ENCODE data around the gene APOBEC3C. TPM values are rescaled to one million over a fixed set of nuclear protein-coding genes. Genes with fewer than 3 reads are reported as not detected.
"Not testable (repeated sequence)": the region's sequence is repeated elsewhere in the genome, so short reads cannot be mapped to it uniquely, and the experiment has no call there.

The APOBEC3C gene
- total RNA-seq, 4 donors from 2014 or later = 3.6 to 48.2 (median 6.7) TPM

GRCh38 chr22:39026509-39027150 lies 12.6 kb downstream of the APOBEC3C start:
- TF ChIP-seq, protein P1, sequence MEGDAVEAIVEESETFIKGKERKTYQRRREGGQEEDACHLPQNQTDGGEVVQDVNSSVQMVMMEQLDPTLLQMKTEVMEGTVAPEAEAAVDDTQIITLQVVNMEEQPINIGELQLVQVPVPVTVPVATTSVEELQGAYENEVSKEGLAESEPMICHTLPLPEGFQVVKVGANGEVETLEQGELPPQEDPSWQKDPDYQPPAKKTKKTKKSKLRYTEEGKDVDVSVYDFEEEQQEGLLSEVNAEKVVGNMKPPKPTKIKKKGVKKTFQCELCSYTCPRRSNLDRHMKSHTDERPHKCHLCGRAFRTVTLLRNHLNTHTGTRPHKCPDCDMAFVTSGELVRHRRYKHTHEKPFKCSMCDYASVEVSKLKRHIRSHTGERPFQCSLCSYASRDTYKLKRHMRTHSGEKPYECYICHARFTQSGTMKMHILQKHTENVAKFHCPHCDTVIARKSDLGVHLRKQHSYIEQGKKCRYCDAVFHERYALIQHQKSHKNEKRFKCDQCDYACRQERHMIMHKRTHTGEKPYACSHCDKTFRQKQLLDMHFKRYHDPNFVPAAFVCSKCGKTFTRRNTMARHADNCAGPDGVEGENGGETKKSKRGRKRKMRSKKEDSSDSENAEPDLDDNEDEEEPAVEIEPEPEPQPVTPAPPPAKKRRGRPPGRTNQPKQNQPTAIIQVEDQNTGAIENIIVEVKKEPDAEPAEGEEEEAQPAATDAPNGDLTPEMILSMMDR (IDR thresholded peaks at IDR 0.05) = no peak
- TF ChIP-seq POLR2A (IDR thresholded peaks at IDR 0.05) = no peak

DNA sequence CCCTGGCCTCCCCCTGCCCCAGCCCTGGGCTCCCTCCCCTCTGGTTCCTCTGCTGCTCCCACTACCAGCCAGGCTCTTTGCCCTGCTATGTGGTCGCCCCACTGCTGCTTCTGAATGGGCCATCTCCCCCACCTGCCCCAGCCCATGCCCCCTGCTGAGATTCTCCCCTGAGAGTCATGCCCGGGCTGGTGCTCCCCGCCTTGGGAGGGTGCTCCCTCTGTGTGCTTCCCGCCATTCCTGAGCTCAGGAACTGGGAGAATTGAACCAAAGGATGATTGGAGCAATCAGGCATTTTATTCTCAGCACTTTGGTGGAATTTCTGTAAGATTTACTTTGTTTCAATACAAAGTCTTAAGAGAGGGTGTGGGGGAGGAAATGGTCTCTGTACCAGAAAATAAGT lies 13.7 kb downstream of the APOBEC3C start:
- H3K4me3 ChIP-seq = no peak overlapping the region

More at GRCh38 chr22:39026509-39027150, 12.6 kb downstream of the APOBEC3C start:
- Histone ChIP-seq H3K27ac (no peak overlapping the region), H3K27me3 (no peaks in the 10 kb centered on the region), H3K36me3 (no peaks in the 10 kb centered on the region), H3K4me3 (no peak overlapping the region), H3K4me1 (no peaks in the 10 kb centered on the region), H3K9me3 (no peaks in the 10 kb centered on the region)
- no peak for DNase-seq
- intact Hi-C loops (cut with DNase I; ENCODE audit: low total_unique reads) = no loop called here

GRCh38 chr22:39028281-39028680 lies 14.2 kb downstream of the APOBEC3C start:
- no peak for TF ChIP-seq POLR2A (IDR thresholded peaks at IDR 0.05)
- TF ChIP-seq, protein P1 (IDR thresholded peaks at IDR 0.05) = no peak
- Histone ChIP-seq H3K4me3 (no peak overlapping the region), H3K36me3 (no peaks in the 10 kb centered on the region), H3K27me3 (no peaks in the 10 kb centered on the region), H3K27ac (no peak overlapping the region), H3K9me3 (no peaks in the 10 kb centered on the region), H3K4me1 (no peaks in the 10 kb centered on the region)
- intact Hi-C loops (cut with DNase I; ENCODE audit: low total_unique reads) = no loop called here
- DNase-seq = no peak

More for the DNA sequence above, 13.7 kb downstream of the APOBEC3C start:
- intact Hi-C loops (cut with DNase I; ENCODE audit: low total_unique reads) = no loop called here
- H3K27me3 ChIP-seq = no peaks in the 10 kb centered on the region
- no peaks in the 10 kb centered on the region for H3K36me3 ChIP-seq
- no peak for DNase-seq
- no peaks in the 10 kb centered on the region for H3K9me3 ChIP-seq
- H3K27ac ChIP-seq = no peak overlapping the region
- TF ChIP-seq, protein P1 (IDR thresholded peaks at IDR 0.05) = no peak
- no peak for TF ChIP-seq POLR2A (IDR thresholded peaks at IDR 0.05)
- no peaks in the 10 kb centered on the region for H3K4me1 ChIP-seq

- intact Hi-C loops (cut with DNase I; ENCODE audit: low total_unique reads) = no loop called here
- H3K4me3 ChIP-seq = no peak overlapping the region
Observed at GRCh38 chr22:39029227-39029626, 15.2 kb downstream of the APOBEC3C start.

GRCh38 chr22:39030705-39031104 lies 16.6 kb downstream of the APOBEC3C start:
- DNase-seq = no peak
- no peaks in the 10 kb centered on the region for H3K9me3 ChIP-seq
- H3K4me3 ChIP-seq = no peak overlapping the region
- no peaks in the 10 kb centered on the region for H3K27me3 ChIP-seq
- no peak overlapping the region for H3K27ac ChIP-seq
- intact Hi-C loops (cut with DNase I; ENCODE audit: low total_unique reads) = no loop called here
- H3K36me3 ChIP-seq = no peaks in the 10 kb centered on the region
- no peak for TF ChIP-seq POLR2A (IDR thresholded peaks at IDR 0.05)
- TF ChIP-seq, protein P1 (IDR thresholded peaks at IDR 0.05) = no peak
- H3K4me1 ChIP-seq = no peaks in the 10 kb centered on the region

More at GRCh38 chr22:39029227-39029626, 15.2 kb downstream of the APOBEC3C start:
- H3K36me3 ChIP-seq = no peaks in the 10 kb centered on the region
- H3K9me3 ChIP-seq = no peaks in the 10 kb centered on the region
- no peaks in the 10 kb centered on the region for H3K4me1 ChIP-seq
- no peak for DNase-seq
- TF ChIP-seq, protein P1 (IDR thresholded peaks at IDR 0.05) = no peak
- TF ChIP-seq POLR2A (IDR thresholded peaks at IDR 0.05) = no peak
- no peak overlapping the region for H3K27ac ChIP-seq
- H3K27me3 ChIP-seq = no peaks in the 10 kb centered on the region

DNA sequence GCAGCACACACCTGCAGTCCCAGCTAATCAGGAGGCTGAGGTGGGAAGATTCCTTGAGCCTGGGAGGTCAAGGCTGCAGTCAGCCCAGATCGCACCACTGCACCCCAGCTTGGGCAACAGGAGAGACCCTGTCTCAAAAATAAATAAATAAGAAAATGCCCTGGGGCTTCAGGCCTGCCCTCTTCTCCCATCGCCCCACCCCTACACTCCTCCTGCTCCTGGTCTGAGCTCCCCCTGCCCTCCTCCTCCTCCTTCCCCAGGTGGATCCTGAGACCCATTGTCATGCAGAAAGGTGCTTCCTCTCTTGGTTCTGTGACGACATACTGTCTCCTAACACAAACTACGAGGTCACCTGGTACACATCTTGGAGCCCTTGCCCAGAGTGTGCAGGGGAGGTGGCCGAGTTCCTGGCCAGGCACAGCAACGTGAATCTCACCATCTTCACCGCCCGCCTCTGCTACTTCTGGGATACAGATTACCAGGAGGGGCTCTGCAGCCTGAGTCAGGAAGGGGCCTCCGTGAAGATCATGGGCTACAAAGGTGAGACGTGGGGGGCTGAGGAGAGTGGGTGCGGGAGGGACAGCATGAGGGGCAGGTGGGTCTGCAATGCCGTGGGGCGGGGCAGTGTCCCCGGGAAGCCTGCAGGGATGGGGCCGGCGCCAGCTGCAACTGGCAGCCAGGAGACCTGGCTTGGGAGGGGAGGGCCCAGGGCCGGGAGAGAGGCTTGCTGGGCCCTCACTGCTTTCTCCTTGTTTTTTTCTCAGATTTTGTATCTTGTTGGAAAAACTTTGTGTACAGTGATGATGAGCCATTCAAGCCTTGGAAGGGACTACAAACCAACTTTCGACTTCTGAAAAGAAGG lies 17.6 kb downstream of the APOBEC3C start:
- intact Hi-C loops (cut with DNase I; ENCODE audit: low total_unique reads); H3K9me3 ChIP-seq; H3K36me3 ChIP-seq; H3K27ac ChIP-seq; H3K4me1 ChIP-seq; H3K4me3 ChIP-seq; H3K27me3 ChIP-seq; DNase-seq: not testable (repeated sequence)

DNA sequence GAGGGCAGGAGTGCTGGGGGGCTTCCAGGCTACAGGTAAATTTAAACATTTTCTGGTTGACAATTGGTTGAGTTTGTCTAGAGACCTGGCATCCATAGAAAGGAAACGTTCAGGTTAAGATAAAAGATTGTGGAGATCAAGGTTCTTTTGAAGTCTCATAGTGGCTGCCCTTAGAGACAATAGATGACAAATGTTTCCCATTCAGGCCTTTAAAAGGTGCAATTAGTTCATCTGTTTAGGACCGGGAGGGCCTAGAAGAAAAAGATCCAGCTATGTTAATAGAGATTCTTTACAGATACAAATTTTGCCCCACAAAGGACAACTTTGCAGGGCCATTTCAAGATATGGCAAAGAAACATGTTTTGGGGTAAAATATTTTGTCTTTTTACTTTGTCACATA lies 23.0 kb downstream of the APOBEC3C start:
- H3K9me3 ChIP-seq; H3K27me3 ChIP-seq; H3K27ac ChIP-seq; H3K4me1 ChIP-seq; DNase-seq; H3K4me3 ChIP-seq; H3K36me3 ChIP-seq; intact Hi-C loops (cut with DNase I; ENCODE audit: low total_unique reads): not testable (repeated sequence)

Measured in uterus (tissue), 4 donors.